HepG2 (cell line): ENCODE results near the gene PDRG1. TPM values are rescaled to one million over a fixed set of nuclear protein-coding genes. Genes with fewer than 3 reads are reported as not detected.

ENCODE experiments used
- ATAC-seq: fragments of 200-7000 bp; cut with Tn5 transposase; 3 replicates; pipeline ENCODE4 v1.9.1; 2020; ENCODE audit warnings: mild to moderate bottlenecking, moderate library complexity
- BruUV-seq: library from RNA; stranded (reverse); fragments of 400-500 nt; replicated peaks from 2 replicates; lab custom pipeline; 2021; lab: Mats Ljungman, UMichigan
- CTCF ChIA-PET: fragments of 300-600 bp; formaldehyde crosslinking; extraction: SDS; loops from one replicate; lab custom pipeline; 2021; ENCODE audit warnings: low total read pairs, inconsistent platforms, low intra/inter-chr PET ratio; lab: Yijun Ruan, JAX
- POLR2A ChIA-PET: fragments of 350-600 bp; sonication (Branson Sonifier 250); formaldehyde crosslinking; loops from one replicate; lab custom pipeline; 2020; ENCODE audit warnings: antibody characterized with exemption, inconsistent platforms; lab: Yijun Ruan, JAX
- DNase-seq: peaks from one replicate; pipeline ENCODE4 v3.0.0-alpha.2; 2015; ENCODE audit warnings: low spot score
- FAIRE-seq: peaks from 3 replicates; lab custom pipeline; 2011; peaks lifted over from hg19 to GRCh38; lab: Jason Lieb, UNC
- H2AFZ ChIP-seq: one replicate; pipeline ENCODE4 v1.6.1; 2011; ENCODE audit warnings: low read length, inconsistent platforms
- H3K27ac ChIP-seq: fragments of 300-600 bp; 3 replicates; pipeline ENCODE4 v1.8.0; 2011; ENCODE audit warnings: mixed run types, mild to moderate bottlenecking, mixed read lengths, low read length, inconsistent platforms; ENCODE audit not compliant: insufficient read depth; ENCODE audit errors: extremely low read length
- H3K27me3 ChIP-seq, 2 experiments: fragments of 200-600 bp in 1 of 2; 2 replicates in 1 of 2; 3 replicates in 1 of 2; pipeline versions ENCODE4 v1.6.0 to v1.8.0; 2011; ENCODE audit warnings: low read length in 2 of 2, mild to moderate bottlenecking in 2 of 2, moderate library complexity in 2 of 2, inconsistent platforms in 1 of 2; ENCODE audit not compliant: insufficient read depth in 2 of 2, control insufficient read depth in 1 of 2
- H3K36me3 ChIP-seq, 2 experiments: fragments of 200-600 bp in 1 of 2; replicated peaks in 1 of 2; 2 replicates in 1 of 2; 3 replicates in 1 of 2; pipeline versions ENCODE4 v1.5.1 to v1.8.0; 2011; ENCODE audit warnings: low read length in 2 of 2, inconsistent platforms in 1 of 2; ENCODE audit not compliant: insufficient read depth in 2 of 2, control insufficient read depth in 1 of 2
- H3K4me1 ChIP-seq: 2 replicates; pipeline ENCODE4 v1.5.1; 2012; ENCODE audit warnings: low read length, inconsistent platforms; ENCODE audit not compliant: insufficient read depth
- H3K4me2 ChIP-seq: 2 replicates; pipeline ENCODE4 v1.6.0; 2011; ENCODE audit warnings: low read depth, low read length, inconsistent platforms
- H3K4me3 ChIP-seq, 3 experiments: fragments of 200-600 bp in 1 of 3; sonication (generic), shearing (Covaris generic) in 1 of 3; replicated peaks in 1 of 3; 2 replicates each; pipeline ENCODE4 v1.5.1; 2011 to 2016; ENCODE audit warnings: low read length in 3 of 3, inconsistent platforms in 2 of 3, low read depth in 2 of 3, mild to moderate bottlenecking in 2 of 3, control low read depth in 1 of 3, mixed read lengths in 1 of 3; ENCODE audit not compliant: insufficient read depth in 1 of 3
- H3K79me2 ChIP-seq: one replicate; pipeline ENCODE4 v1.6.1; 2011; ENCODE audit warnings: low read length, inconsistent platforms; ENCODE audit not compliant: insufficient read depth
- H3K9ac ChIP-seq: 2 replicates; pipeline ENCODE4 v1.6.0; 2011; ENCODE audit warnings: mild to moderate bottlenecking, low read depth, low read length, inconsistent platforms; ENCODE audit not compliant: insufficient read depth
- H3K9me3 ChIP-seq: 2 replicates; pipeline ENCODE4 v1.5.1; 2012; ENCODE audit warnings: mild to moderate bottlenecking, low read length
- H4K20me1 ChIP-seq: 2 replicates; pipeline ENCODE4 v1.6.0; 2011; ENCODE audit warnings: inconsistent platforms, mild to moderate bottlenecking, low read length, moderate library complexity; ENCODE audit not compliant: insufficient read depth
- BCL6 ChIP-seq: IDR thresholded peaks from 2 replicates; pipeline ENCODE4 v1.6.1; 2016; ENCODE audit warnings: missing genetic modification reagents, missing compliant biosample characterization
- GLI4 ChIP-seq: sonication (generic); formaldehyde crosslinking; IDR thresholded peaks from 2 replicates; pipeline ENCODE4 v1.5.1; 2020; ENCODE audit warnings: missing genetic modification reagents, mild to moderate bottlenecking, moderate library complexity, borderline replicate concordance
- NR3C1 ChIP-seq: sonication (generic); formaldehyde crosslinking; IDR thresholded peaks from 2 replicates; pipeline ENCODE4 v1.4.0; 2020; ENCODE audit warnings: missing genetic modification reagents
- SYNCRIP ChIP-seq: fragments of 200-400 bp; formaldehyde crosslinking; IDR thresholded peaks from 2 replicates; pipeline ENCODE4 v1.6.1; 2018; ENCODE audit warnings: mild to moderate bottlenecking, low read depth, low read length; ENCODE audit not compliant: insufficient read depth
- ZBTB8A ChIP-seq: sonication (generic); formaldehyde crosslinking; IDR thresholded peaks from 2 replicates; pipeline ENCODE4 v1.4.0; 2020; ENCODE audit warnings: mild to moderate bottlenecking, low read depth, missing genetic modification reagents, borderline replicate concordance
- ZNF180 ChIP-seq: sonication (generic); formaldehyde crosslinking; IDR thresholded peaks from 2 replicates; pipeline ENCODE4 v1.4.0; 2020; ENCODE audit warnings: low read depth, missing genetic modification reagents, borderline replicate concordance
- ZNF616 ChIP-seq: sonication (generic); formaldehyde crosslinking; IDR thresholded peaks from 2 replicates; pipeline ENCODE4 v1.5.0; 2020; ENCODE audit warnings: low read depth, mild to moderate bottlenecking, missing genetic modification reagents
- ZNF629 ChIP-seq: sonication (generic); formaldehyde crosslinking; conservative IDR thresholded peaks from 2 replicates; pipeline ENCODE4 v1.5.0; 2020; ENCODE audit warnings: missing genetic modification reagents
- WGBS: methylation state at CpG from one replicate; pipeline ENCODE4 v1.1.6; 2017; ENCODE audit warnings: low lambda C conversion rate; 5-methylcytosine and 5-hydroxymethylcytosine counted together
- in situ Hi-C: cut with HindIII; loops from 2 replicates; pipeline ENCODE4 v1.10.0; 2017; ENCODE audit warnings: low pct_unique_long_range_greater_than_20kb; ENCODE audit not compliant: extremely low pct_ligation_motif_present
- intact Hi-C: fragments of 100-400 bp; cut with micrococcal nuclease; formaldehyde crosslinking; loops from one replicate; pipeline ENCODE4 v1.10.0; 2022; ENCODE audit not compliant: unreplicated experiment
- polyA plus RNA-seq, 8 experiments: library from polyadenylated mRNA; depleted of rRNA in 3 of 8; stranded (reverse) in 7 of 8; unstranded in 1 of 8; fragments of >200 nt; fragmentation: Illumina TruSeq in 4 of 8; extraction: Trizol in 4 of 8; gene quantifications; 2 replicates each; pipeline versions ENCODE4 v1.2.1 to v1.2.3, GENCODE V29; 2011 to 2016; ENCODE audit warnings: low read depth in 4 of 8, missing spikeins in 1 of 8, mixed read lengths in 1 of 8; ENCODE audit not compliant: insufficient read depth in 1 of 8
- total RNA-seq, 5 experiments: library from RNA; depleted of rRNA; stranded (reverse); fragments of >200 nt; fragmentation: Illumina TruSeq; extraction: Trizol; gene quantifications; 2 replicates each; pipeline ENCODE4 v1.2.3, GENCODE V29; 2016; ENCODE audit warnings: low read depth in 1 of 5
- TF ChIP-seq, protein P1 (sequence below): sonication (generic); formaldehyde crosslinking; IDR thresholded peaks from 2 replicates; pipeline ENCODE4 v1.4.0; 2020; ENCODE audit warnings: mild to moderate bottlenecking, missing genetic modification reagents

The PDRG1 gene
- total and polyA plus RNA-seq, 2 of the 13 experiments (the other 11 are each of a cell fraction or from before 2014, with no cell fraction given) = 16.6 to 18.0 TPM

GRCh38 chr20:31979713-31980426 is 28.0 kb upstream of the PDRG1 start:
- Histone ChIP-seq H3K27me3 (peaks cover 2 to 18% of the 10 kb centered on the region in 2 experiments; a peak in 4 of 5 replicates), H3K4me2 (no peak overlapping the region), H3K9me3 (no peaks in the 10 kb centered on the region), H3K79me2 (no peaks in the 10 kb centered on the region), H3K9ac (no peak overlapping the region), H3K4me3 (no peak overlapping the region), H3K27ac (no peak overlapping the region), H2AFZ (no peak overlapping the region), H3K4me1 (no peaks in the 10 kb centered on the region), H3K36me3 (no peaks in the 10 kb centered on the region), H4K20me1 (no peaks in the 10 kb centered on the region)
- ATAC-seq = no peak
- TF ChIP-seq, protein P1, sequence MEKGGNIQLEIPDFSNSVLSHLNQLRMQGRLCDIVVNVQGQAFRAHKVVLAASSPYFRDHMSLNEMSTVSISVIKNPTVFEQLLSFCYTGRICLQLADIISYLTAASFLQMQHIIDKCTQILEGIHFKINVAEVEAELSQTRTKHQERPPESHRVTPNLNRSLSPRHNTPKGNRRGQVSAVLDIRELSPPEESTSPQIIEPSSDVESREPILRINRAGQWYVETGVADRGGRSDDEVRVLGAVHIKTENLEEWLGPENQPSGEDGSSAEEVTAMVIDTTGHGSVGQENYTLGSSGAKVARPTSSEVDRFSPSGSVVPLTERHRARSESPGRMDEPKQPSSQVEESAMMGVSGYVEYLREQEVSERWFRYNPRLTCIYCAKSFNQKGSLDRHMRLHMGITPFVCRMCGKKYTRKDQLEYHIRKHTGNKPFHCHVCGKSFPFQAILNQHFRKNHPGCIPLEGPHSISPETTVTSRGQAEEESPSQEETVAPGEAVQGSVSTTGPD = no peak
- no peak for TF ChIP-seq ZBTB8A
- no peak for TF ChIP-seq ZNF616
- TF ChIP-seq NR3C1 (CRISPR knock-in tag) = no peak
- TF ChIP-seq BCL6 (CRISPR knock-in tag) = no peak
- TF ChIP-seq GLI4 = no peak
- peak; percentile 90 for TF ChIP-seq ZNF629
- in situ Hi-C loops (no loop called here), intact Hi-C loops (no loop called here)
- POLR2A ChIA-PET = no interaction called here
- no peak for DNase-seq
- CTCF ChIA-PET = no interaction called here
- WGBS = 8% methylated on average over 6 of the region's 6 CpGs
- no peak for FAIRE-seq
- BruUV-seq = no TSS peak

GRCh38 chr20:31977080-31977479 is 25.2 kb upstream of the PDRG1 start:
- H3K79me2 ChIP-seq = no peaks in the 10 kb centered on the region
- no peak overlapping the region for H3K4me2 ChIP-seq
- no peaks in the 10 kb centered on the region for H3K36me3 ChIP-seq
- H3K27ac ChIP-seq = no peak overlapping the region
- H4K20me1 ChIP-seq = no peaks in the 10 kb centered on the region
- TF ChIP-seq SYNCRIP (no peak), ZNF180 (CRISPR knock-in tag) (no peak)
- FAIRE-seq (no peak), DNase-seq (no peak), ATAC-seq (no peak)
- in situ Hi-C loops (no loop called here), intact Hi-C loops (no loop called here)
- CTCF ChIA-PET = no interaction called here
- no peak overlapping the region for H3K9ac ChIP-seq
- BruUV-seq = no TSS peak
- POLR2A ChIA-PET = no interaction called here
- no peak overlapping the region for H2AFZ ChIP-seq
- no peak overlapping the region for H3K4me3 ChIP-seq
- no peaks in the 10 kb centered on the region for H3K9me3 ChIP-seq
- no peaks in the 10 kb centered on the region for H3K4me1 ChIP-seq
- 16% methylated on average over 4 of the region's 4 CpGs for WGBS
- peaks cover 2 to 12% of the 10 kb centered on the region in 2 experiments; a peak in 4 of 5 replicates for H3K27me3 ChIP-seq
